WTC11 (cell line): ENCODE data around the gene SIAH3.

Experiments
- ERG ChIP-seq: fragments of 250-450 bp; sonication (Bioruptor Pico); IDR thresholded peaks from 2 replicates; pipeline ENCODE4 v1.8.0; 2021; ENCODE audit warnings: mild to moderate bottlenecking
- GRHL2 ChIP-seq: fragments of 250-450 bp; sonication (Bioruptor Pico); IDR thresholded peaks from 2 replicates; pipeline ENCODE4 v1.8.0; 2022; ENCODE audit warnings: mild to moderate bottlenecking, moderate library complexity; ENCODE audit not compliant: insufficient replicate concordance, severe bottlenecking
- KAT7 ChIP-seq: sonication (generic); formaldehyde crosslinking; IDR thresholded peaks from 2 replicates; pipeline ENCODE4 v1.8.1; 2023; ENCODE audit warnings: missing genetic modification reagents, mild to moderate bottlenecking, borderline replicate concordance
- SMAD3 ChIP-seq: sonication (generic); formaldehyde crosslinking; IDR thresholded peaks from 2 replicates; pipeline ENCODE4 v1.8.0; 2022; ENCODE audit warnings: missing genetic modification reagents, mild to moderate bottlenecking, borderline replicate concordance
- SP1 ChIP-seq: sonication (generic); formaldehyde crosslinking; conservative IDR thresholded peaks from 2 replicates; pipeline ENCODE4 v1.8.1; 2022; ENCODE audit warnings: missing genetic modification reagents
- ZNF138 ChIP-seq: sonication (generic); formaldehyde crosslinking; conservative IDR thresholded peaks from 2 replicates; pipeline ENCODE4 v1.8.1; 2022; ENCODE audit warnings: mild to moderate bottlenecking, moderate library complexity, missing genetic modification reagents
- ZNF512 ChIP-seq: sonication (generic); formaldehyde crosslinking; IDR thresholded peaks from 2 replicates; pipeline ENCODE4 v1.8.1; 2022; ENCODE audit warnings: missing genetic modification reagents, borderline replicate concordance
- TF ChIP-seq, protein P1 (sequence below): fragments of 200-600 bp; IDR thresholded peaks from 2 replicates; pipeline ENCODE4 v1.8.0; 2022; ENCODE audit warnings: antibody characterized with exemption
- TF ChIP-seq, protein P2 (sequence below): sonication (generic); formaldehyde crosslinking; IDR thresholded peaks from 2 replicates; pipeline ENCODE4 v1.8.0; 2022; ENCODE audit warnings: mild to moderate bottlenecking, missing genetic modification reagents
- TF ChIP-seq, protein P3 (sequence below): sonication (generic); formaldehyde crosslinking; IDR thresholded peaks from 2 replicates; pipeline ENCODE4 v1.8.0; 2023; ENCODE audit warnings: missing genetic modification reagents, mild to moderate bottlenecking, borderline replicate concordance
- TF ChIP-seq, protein P4 (sequence below): sonication (generic); formaldehyde crosslinking; IDR thresholded peaks from 2 replicates; pipeline ENCODE4 v1.8.0; 2022; ENCODE audit warnings: mild to moderate bottlenecking, missing genetic modification reagents
- TF ChIP-seq, protein P5 (sequence below): sonication (generic); formaldehyde crosslinking; IDR thresholded peaks from 2 replicates; pipeline ENCODE4 v1.8.1; 2023; ENCODE audit warnings: mild to moderate bottlenecking, missing genetic modification reagents
- TF ChIP-seq, protein P6 (sequence below): sonication (generic); formaldehyde crosslinking; conservative IDR thresholded peaks from 2 replicates; pipeline ENCODE4 v1.8.1; 2022; ENCODE audit warnings: mild to moderate bottlenecking, missing genetic modification reagents

GRCh38 chr13:45733361-45733760 lies 118.2 kb downstream of the SIAH3 start:
- no peak for TF ChIP-seq ZNF512 (CRISPR knock-in tag)
- TF ChIP-seq, protein P1, sequence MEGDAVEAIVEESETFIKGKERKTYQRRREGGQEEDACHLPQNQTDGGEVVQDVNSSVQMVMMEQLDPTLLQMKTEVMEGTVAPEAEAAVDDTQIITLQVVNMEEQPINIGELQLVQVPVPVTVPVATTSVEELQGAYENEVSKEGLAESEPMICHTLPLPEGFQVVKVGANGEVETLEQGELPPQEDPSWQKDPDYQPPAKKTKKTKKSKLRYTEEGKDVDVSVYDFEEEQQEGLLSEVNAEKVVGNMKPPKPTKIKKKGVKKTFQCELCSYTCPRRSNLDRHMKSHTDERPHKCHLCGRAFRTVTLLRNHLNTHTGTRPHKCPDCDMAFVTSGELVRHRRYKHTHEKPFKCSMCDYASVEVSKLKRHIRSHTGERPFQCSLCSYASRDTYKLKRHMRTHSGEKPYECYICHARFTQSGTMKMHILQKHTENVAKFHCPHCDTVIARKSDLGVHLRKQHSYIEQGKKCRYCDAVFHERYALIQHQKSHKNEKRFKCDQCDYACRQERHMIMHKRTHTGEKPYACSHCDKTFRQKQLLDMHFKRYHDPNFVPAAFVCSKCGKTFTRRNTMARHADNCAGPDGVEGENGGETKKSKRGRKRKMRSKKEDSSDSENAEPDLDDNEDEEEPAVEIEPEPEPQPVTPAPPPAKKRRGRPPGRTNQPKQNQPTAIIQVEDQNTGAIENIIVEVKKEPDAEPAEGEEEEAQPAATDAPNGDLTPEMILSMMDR, result no peak
- TF ChIP-seq, protein P2, sequence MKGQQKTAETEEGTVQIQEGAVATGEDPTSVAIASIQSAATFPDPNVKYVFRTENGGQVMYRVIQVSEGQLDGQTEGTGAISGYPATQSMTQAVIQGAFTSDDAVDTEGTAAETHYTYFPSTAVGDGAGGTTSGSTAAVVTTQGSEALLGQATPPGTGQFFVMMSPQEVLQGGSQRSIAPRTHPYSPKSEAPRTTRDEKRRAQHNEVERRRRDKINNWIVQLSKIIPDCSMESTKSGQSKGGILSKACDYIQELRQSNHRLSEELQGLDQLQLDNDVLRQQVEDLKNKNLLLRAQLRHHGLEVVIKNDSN, result no peak
- TF ChIP-seq SP1 (CRISPR knock-in tag), result no peak
- TF ChIP-seq, protein P3, sequence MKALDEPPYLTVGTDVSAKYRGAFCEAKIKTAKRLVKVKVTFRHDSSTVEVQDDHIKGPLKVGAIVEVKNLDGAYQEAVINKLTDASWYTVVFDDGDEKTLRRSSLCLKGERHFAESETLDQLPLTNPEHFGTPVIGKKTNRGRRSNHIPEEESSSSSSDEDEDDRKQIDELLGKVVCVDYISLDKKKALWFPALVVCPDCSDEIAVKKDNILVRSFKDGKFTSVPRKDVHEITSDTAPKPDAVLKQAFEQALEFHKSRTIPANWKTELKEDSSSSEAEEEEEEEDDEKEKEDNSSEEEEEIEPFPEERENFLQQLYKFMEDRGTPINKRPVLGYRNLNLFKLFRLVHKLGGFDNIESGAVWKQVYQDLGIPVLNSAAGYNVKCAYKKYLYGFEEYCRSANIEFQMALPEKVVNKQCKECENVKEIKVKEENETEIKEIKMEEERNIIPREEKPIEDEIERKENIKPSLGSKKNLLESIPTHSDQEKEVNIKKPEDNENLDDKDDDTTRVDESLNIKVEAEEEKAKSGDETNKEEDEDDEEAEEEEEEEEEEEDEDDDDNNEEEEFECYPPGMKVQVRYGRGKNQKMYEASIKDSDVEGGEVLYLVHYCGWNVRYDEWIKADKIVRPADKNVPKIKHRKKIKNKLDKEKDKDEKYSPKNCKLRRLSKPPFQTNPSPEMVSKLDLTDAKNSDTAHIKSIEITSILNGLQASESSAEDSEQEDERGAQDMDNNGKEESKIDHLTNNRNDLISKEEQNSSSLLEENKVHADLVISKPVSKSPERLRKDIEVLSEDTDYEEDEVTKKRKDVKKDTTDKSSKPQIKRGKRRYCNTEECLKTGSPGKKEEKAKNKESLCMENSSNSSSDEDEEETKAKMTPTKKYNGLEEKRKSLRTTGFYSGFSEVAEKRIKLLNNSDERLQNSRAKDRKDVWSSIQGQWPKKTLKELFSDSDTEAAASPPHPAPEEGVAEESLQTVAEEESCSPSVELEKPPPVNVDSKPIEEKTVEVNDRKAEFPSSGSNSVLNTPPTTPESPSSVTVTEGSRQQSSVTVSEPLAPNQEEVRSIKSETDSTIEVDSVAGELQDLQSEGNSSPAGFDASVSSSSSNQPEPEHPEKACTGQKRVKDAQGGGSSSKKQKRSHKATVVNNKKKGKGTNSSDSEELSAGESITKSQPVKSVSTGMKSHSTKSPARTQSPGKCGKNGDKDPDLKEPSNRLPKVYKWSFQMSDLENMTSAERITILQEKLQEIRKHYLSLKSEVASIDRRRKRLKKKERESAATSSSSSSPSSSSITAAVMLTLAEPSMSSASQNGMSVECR (CRISPR knock-in tag), result no peak
- TF ChIP-seq ERG (CRISPR knock-in tag), result no peak
- TF ChIP-seq, protein P4, sequence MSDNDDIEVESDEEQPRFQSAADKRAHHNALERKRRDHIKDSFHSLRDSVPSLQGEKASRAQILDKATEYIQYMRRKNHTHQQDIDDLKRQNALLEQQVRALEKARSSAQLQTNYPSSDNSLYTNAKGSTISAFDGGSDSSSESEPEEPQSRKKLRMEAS (CRISPR knock-in tag), result no peak
- no peak for TF ChIP-seq SMAD3
- TF ChIP-seq, protein P5, sequence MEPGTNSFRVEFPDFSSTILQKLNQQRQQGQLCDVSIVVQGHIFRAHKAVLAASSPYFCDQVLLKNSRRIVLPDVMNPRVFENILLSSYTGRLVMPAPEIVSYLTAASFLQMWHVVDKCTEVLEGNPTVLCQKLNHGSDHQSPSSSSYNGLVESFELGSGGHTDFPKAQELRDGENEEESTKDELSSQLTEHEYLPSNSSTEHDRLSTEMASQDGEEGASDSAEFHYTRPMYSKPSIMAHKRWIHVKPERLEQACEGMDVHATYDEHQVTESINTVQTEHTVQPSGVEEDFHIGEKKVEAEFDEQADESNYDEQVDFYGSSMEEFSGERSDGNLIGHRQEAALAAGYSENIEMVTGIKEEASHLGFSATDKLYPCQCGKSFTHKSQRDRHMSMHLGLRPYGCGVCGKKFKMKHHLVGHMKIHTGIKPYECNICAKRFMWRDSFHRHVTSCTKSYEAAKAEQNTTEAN (CRISPR knock-in tag), result no peak
- TF ChIP-seq KAT7 (CRISPR knock-in tag), result no peak
- no peak for TF ChIP-seq ZNF138
- TF ChIP-seq, protein P6, sequence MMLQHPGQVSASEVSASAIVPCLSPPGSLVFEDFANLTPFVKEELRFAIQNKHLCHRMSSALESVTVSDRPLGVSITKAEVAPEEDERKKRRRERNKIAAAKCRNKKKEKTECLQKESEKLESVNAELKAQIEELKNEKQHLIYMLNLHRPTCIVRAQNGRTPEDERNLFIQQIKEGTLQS (CRISPR knock-in tag), result no peak
- TF ChIP-seq GRHL2 (CRISPR knock-in tag), result no peak
